HG03097 (cell line): ENCODE data around the gene CX3CL1.

Experiments used
- ATAC-seq: cut with Tn5 transposase; IDR thresholded peaks from one replicate; pipeline ENCODE4 v1.9.1; 2021; ENCODE audit not compliant: unreplicated experiment, low FRiP score

The CX3CL1 gene

GRCh38 chr16:57401943-57402640, 29.8 kb downstream of the CX3CL1 start:
- no peak for ATAC-seq

- no peak for ATAC-seq
Measured at GRCh38 chr16:57403965-57404817, 31.9 kb downstream of the CX3CL1 start, which contains the start of gene CCL17. CCL17 (plus strand) TSS chr16:57404767; CDS start chr16:57413933, 9,166 bp downstream.

- ATAC-seq, result no peak
Measured at GRCh38 chr16:57405097-57405496, 32.8 kb downstream of the CX3CL1 start.

- no peak for ATAC-seq
Measured at GRCh38 chr16:57406881-57407280, 34.6 kb downstream of the CX3CL1 start.

GRCh38 chr16:57407521-57408353, 35.4 kb downstream of the CX3CL1 start:
- no peak for ATAC-seq

- no peak for ATAC-seq
Measured at GRCh38 chr16:57409065-57409464, 36.8 kb downstream of the CX3CL1 start.

GRCh38 chr16:57409870-57410587, 37.7 kb downstream of the CX3CL1 start:
- ATAC-seq, result no peak

GRCh38 chr16:57411362-57411976, 39.2 kb downstream of the CX3CL1 start:
- no peak for ATAC-seq

GRCh38 chr16:57412584-57412983, 40.3 kb downstream of the CX3CL1 start:
- no peak for ATAC-seq

GRCh38 chr16:57413301-57413730, 41.0 kb downstream of the CX3CL1 start:
- ATAC-seq, result no peak

- no peak for ATAC-seq
Measured at GRCh38 chr16:57413733-57414132, 41.4 kb downstream of the CX3CL1 start.

- ATAC-seq, result no peak
Measured at GRCh38 chr16:57416084-57416483, 43.8 kb downstream of the CX3CL1 start.

GRCh38 chr16:57419506-57419905, 47.2 kb downstream of the CX3CL1 start:
- ATAC-seq, result no peak

- no peak for ATAC-seq
Measured at GRCh38 chr16:57422026-57422944, 50.0 kb downstream of the CX3CL1 start.

GRCh38 chr16:57423152-57423551, 50.9 kb downstream of the CX3CL1 start:
- no peak for ATAC-seq

GRCh38 chr16:57424583-57424982, 52.3 kb downstream of the CX3CL1 start:
- no peak for ATAC-seq

- no peak for ATAC-seq
Measured at GRCh38 chr16:57426356-57426755, 54.1 kb downstream of the CX3CL1 start.

- ATAC-seq, result no peak
Measured at GRCh38 chr16:57427307-57427706, 55.0 kb downstream of the CX3CL1 start.

GRCh38 chr16:57427824-57428223, 55.5 kb downstream of the CX3CL1 start:
- no peak for ATAC-seq
